Measurements from ENCODE around the gene CAMK2B.

The CAMK2B gene

GRCh38 chr7:44272456-44272855 is 52.9 kb downstream of the CAMK2B start:
- no peak for DNase-seq

GRCh38 chr7:44269943-44270493 is 55.4 kb downstream of the CAMK2B start:
- DNase-seq: no peak

- no peak for DNase-seq
Measured at GRCh38 chr7:44269417-44269816, 56.0 kb downstream of the CAMK2B start.

- DNase-seq: no peak
Measured at GRCh38 chr7:44268671-44269070, 56.7 kb downstream of the CAMK2B start.

- DNase-seq: no peak
Measured at GRCh38 chr7:44267719-44268421, 57.5 kb downstream of the CAMK2B start.

- no peak for DNase-seq
Measured at GRCh38 chr7:44267178-44267577, 58.2 kb downstream of the CAMK2B start.

GRCh38 chr7:44266526-44266925 is 58.9 kb downstream of the CAMK2B start:
- no peak for DNase-seq

GRCh38 chr7:44265728-44266127 is 59.7 kb downstream of the CAMK2B start:
- DNase-seq: no peak

- DNase-seq: no peak
Measured at GRCh38 chr7:44264221-44264931, 61.0 kb downstream of the CAMK2B start.

GRCh38 chr7:44263326-44264082 is 61.9 kb downstream of the CAMK2B start:
- DNase-seq: no peak

GRCh38 chr7:44262031-44262430 is 63.4 kb downstream of the CAMK2B start:
- no peak for DNase-seq

GRCh38 chr7:44261240-44261639 is 64.2 kb downstream of the CAMK2B start:
- no peak for DNase-seq

- DNase-seq: peak; percentile 42
Measured at GRCh38 chr7:44259547-44260457, 65.6 kb downstream of the CAMK2B start.

GRCh38 chr7:44258865-44259546 is 66.4 kb downstream of the CAMK2B start:
- DNase-seq: no peak

- DNase-seq: no peak
Measured at GRCh38 chr7:44258423-44258760, 67.0 kb downstream of the CAMK2B start.

- no peak for DNase-seq
Measured at GRCh38 chr7:44257618-44258422, 67.6 kb downstream of the CAMK2B start.

GRCh38 chr7:44257213-44257612 is 68.2 kb downstream of the CAMK2B start:
- DNase-seq: no peak

GRCh38 chr7:44256459-44256858 is 68.9 kb downstream of the CAMK2B start:
- no peak for DNase-seq

- no peak for DNase-seq
Measured at GRCh38 chr7:44251881-44252280, 73.5 kb downstream of the CAMK2B start.

GRCh38 chr7:44251269-44251668 is 74.1 kb downstream of the CAMK2B start:
- no peak for DNase-seq

GRCh38 chr7:44249639-44250234 is 75.7 kb downstream of the CAMK2B start:
- no peak for DNase-seq
